ENCODE data around the gene OSBP.
A peak's percentile ranks its signal among the peaks of the same experiment; 100 is the strongest.

The OSBP gene

GRCh38 chr11:59556115-59556916, 59.3 kb downstream of the OSBP start:
- TF ChIP-seq, protein P1, sequence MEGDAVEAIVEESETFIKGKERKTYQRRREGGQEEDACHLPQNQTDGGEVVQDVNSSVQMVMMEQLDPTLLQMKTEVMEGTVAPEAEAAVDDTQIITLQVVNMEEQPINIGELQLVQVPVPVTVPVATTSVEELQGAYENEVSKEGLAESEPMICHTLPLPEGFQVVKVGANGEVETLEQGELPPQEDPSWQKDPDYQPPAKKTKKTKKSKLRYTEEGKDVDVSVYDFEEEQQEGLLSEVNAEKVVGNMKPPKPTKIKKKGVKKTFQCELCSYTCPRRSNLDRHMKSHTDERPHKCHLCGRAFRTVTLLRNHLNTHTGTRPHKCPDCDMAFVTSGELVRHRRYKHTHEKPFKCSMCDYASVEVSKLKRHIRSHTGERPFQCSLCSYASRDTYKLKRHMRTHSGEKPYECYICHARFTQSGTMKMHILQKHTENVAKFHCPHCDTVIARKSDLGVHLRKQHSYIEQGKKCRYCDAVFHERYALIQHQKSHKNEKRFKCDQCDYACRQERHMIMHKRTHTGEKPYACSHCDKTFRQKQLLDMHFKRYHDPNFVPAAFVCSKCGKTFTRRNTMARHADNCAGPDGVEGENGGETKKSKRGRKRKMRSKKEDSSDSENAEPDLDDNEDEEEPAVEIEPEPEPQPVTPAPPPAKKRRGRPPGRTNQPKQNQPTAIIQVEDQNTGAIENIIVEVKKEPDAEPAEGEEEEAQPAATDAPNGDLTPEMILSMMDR (IDR thresholded peaks at IDR 0.05; ENCODE audit: unreplicated experiment in 3 of 3): no peak
- Mint-ChIP-seq H3K27ac (peak overlapping the region; percentile 25 to 70 (median 59)), H3K27me3 (ENCODE audit: low read depth) (peaks cover 14% of the 10 kb centered on the region), H3K9me3 (no peaks in the 10 kb centered on the region), H3K36me3 (ENCODE audit: low read depth) (no peaks in the 10 kb centered on the region), H3K4me3 (peak overlapping the region; percentile 83 to 86 (median 84)), H3K4me1 (peaks cover 29% of the 10 kb centered on the region)

DNA sequence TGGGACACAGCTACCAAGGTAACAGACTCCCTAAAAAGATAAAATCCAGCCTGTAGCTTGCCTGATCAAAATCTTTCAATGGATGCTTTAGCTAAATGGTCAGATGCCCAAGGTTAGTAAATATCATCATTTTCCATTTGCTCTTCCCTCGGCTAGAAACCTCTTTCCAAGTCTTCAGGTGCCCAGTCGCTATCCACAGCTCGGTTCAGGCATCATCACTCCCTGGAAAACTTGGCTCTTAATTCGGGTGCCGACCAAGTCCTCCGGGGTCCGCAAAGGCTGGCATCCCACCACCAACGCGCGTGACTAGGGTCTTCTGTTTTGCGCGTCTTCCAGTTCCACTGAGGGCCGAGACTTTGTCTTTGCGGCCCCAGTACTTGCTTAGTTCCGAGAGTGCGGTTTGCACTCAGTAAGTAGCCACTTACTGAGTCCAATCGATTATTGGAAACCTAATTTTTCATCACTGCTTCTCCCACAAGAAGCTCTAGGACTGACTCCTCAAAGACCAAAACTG, 59.9 kb downstream of the OSBP start:
- Mint-ChIP-seq H3K9me3 (no peaks in the 10 kb centered on the region), H3K36me3 (ENCODE audit: low read depth) (no peaks in the 10 kb centered on the region), H3K4me1 (peaks cover 25% of the 10 kb centered on the region), H3K27me3 (ENCODE audit: low read depth) (peaks cover 14% of the 10 kb centered on the region), H3K4me3 (peak overlapping the region; percentile 83 to 86 (median 84)), H3K27ac (peak overlapping the region; percentile 25 to 70 (median 59))
- TF ChIP-seq, protein P1 (IDR thresholded peaks at IDR 0.05; ENCODE audit: unreplicated experiment in 3 of 3): no peak

- H3K9me3 Mint-ChIP-seq: no peaks in the 10 kb centered on the region
- no peaks in the 10 kb centered on the region for H3K27me3 Mint-ChIP-seq (ENCODE audit: low read depth)
- TF ChIP-seq, protein P1 (IDR thresholded peaks at IDR 0.05; ENCODE audit: unreplicated experiment in 3 of 3): no peak
- no peaks in the 10 kb centered on the region for H3K36me3 Mint-ChIP-seq (ENCODE audit: low read depth)
- H3K4me1 Mint-ChIP-seq: peaks cover 32% of the 10 kb centered on the region
- H3K27ac Mint-ChIP-seq: no peak overlapping the region
- H3K4me3 Mint-ChIP-seq: peak overlapping the region; percentile 50 to 87 (median 79)
Measured at GRCh38 chr11:59553323-59553722, 62.3 kb downstream of the OSBP start.

DNA sequence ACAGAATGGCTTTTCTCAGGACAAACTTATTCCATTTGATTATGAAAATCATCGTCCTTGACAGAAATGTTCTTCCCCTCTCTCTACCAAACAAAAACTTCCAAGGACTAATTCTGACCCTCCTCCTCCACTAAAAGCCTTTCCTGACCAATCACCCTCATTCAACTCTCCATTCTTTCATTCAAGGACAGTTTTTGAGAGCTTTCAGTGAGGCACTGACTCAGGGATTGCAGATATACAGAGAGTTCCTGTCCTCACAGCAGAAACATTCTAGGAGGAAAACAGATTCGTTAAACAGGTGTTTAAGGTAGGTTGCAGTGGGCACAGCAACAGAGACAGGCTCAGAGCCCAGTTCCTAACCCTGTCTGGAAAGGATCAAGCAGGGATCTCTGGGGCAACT, 62.7 kb downstream of the OSBP start:
- H3K36me3 Mint-ChIP-seq (ENCODE audit: low read depth): no peaks in the 10 kb centered on the region
- H3K9me3 Mint-ChIP-seq: no peaks in the 10 kb centered on the region
- no peaks in the 10 kb centered on the region for H3K27me3 Mint-ChIP-seq (ENCODE audit: low read depth)
- peaks cover 32% of the 10 kb centered on the region for H3K4me1 Mint-ChIP-seq
- TF ChIP-seq, protein P1 (IDR thresholded peaks at IDR 0.05; ENCODE audit: unreplicated experiment in 3 of 3): no peak
- peak overlapping the region; percentile 72 to 87 (median 79) for H3K4me3 Mint-ChIP-seq
- H3K27ac Mint-ChIP-seq: peak overlapping the region; percentile 7 to 59 (median 23)

- Mint-ChIP-seq H3K4me1 (peaks cover 27% of the 10 kb centered on the region), H3K9me3 (no peaks in the 10 kb centered on the region), H3K4me3 (peak overlapping the region; percentile 83 to 96 (median 94)), H3K27ac (peak overlapping the region; percentile 96 to 100 (median 96)), H3K36me3 (ENCODE audit: low read depth) (no peaks in the 10 kb centered on the region), H3K27me3 (ENCODE audit: low read depth) (no peaks in the 10 kb centered on the region)
- TF ChIP-seq, protein P1 (IDR thresholded peaks at IDR 0.05; ENCODE audit: unreplicated experiment in 3 of 3): no peak
Measured at GRCh38 chr11:59551659-59552521, 63.7 kb downstream of the OSBP start.
